Neural progenitor cell (in vitro differentiated cells): ENCODE data around the gene CABLES1.

Source experiments
- CTCF ChIP-seq: fragments of 200-600 bp; sonication (generic); IDR thresholded peaks from 2 replicates; pipeline ENCODE4 v1.5.1; 2017; ENCODE audit warnings: antibody characterized with exemption, mild to moderate bottlenecking
- EZH2 ChIP-seq: fragments of 200-600 bp; sonication (generic); IDR thresholded peaks from 2 replicates; pipeline ENCODE4 v1.6.1; 2017; ENCODE audit warnings: antibody characterized with exemption, mild to moderate bottlenecking, moderate library complexity

GRCh38 chr18:23170137-23170536 is 34.9 kb downstream of the CABLES1 start:
- no peak for TF ChIP-seq CTCF
- TF ChIP-seq EZH2, result no peak
